ENCODE data around the gene MRFAP1L1. TPM values are rescaled to one million over a fixed set of nuclear protein-coding genes. Genes with fewer than 3 reads are reported as not detected.

Gene MRFAP1L1
- total and polyA plus RNA-seq, 9 of the 15 experiments (the other 6 are each of a cell fraction or from before 2014, with no cell fraction given): 37.6 to 111 (median 83.8) TPM

DNA sequence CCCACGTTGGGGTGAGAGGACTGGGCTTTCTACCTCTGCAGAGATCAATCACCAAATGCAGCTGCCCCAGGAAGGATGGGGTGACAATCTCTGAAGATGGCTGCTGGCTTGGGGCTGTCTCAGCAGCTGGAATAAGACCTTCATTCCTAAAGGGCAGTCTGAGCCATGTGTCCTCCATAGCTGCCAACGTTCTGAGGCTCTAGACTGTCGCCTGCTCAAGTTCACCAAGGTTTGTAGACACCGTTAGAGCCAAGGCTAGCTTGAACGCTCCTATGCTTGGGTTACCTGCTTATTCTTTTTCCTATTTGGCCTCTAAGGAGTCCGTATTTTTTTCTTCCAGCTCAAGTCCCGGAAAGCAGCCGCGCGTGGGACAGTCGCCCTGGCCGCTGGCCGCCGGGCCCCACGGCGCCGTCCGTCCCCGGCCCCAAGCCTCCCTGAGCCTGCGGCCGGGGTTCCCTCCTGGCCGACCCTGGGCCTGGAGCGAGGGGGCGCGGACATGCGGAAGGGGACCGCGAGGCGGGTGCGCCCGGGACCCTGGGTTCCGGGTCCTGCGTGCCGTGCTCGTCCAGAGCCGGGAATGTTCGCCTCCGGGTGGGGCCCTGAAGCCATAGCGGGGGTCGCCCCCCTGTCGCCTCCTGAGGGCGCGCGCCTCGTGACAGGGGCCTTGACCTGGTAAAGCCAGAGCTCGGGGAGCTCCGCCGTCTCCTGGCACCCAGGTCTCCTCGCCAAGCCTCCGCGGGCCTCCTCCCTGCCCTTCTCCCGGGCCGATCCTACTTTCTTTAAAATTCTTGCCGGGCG, 45.9 kb downstream of the MRFAP1L1 start:
- in situ Hi-C loops (cut with MboI): no loop called here
- CTCF ChIA-PET (ENCODE audit: low intra/inter-chr PET ratio): no interaction called here
- no peaks in the 10 kb centered on the region for H4K20me1 ChIP-seq (replicated peaks; ENCODE audit: control insufficient read depth, insufficient read depth, low read length)

More for the DNA sequence above, 45.9 kb downstream of the MRFAP1L1 start:
- Histone ChIP-seq H3K36me3 (ENCODE audit: control insufficient read depth, insufficient read depth, low read length) (no peaks in the 10 kb centered on the region), H3K9me3 (replicated peaks; ENCODE audit: control insufficient read depth, insufficient read depth, low read depth, low read length) (0 out of 2 replicates have a peak, but pooled peaks cover 3% of the 10 kb centered on the region), H3K27ac (ENCODE audit: extremely low read depth, low read depth, low read length) (no peak overlapping the region), H2AFZ (ENCODE audit: low read depth, low read length) (no peak overlapping the region; the same call in 1 of the 2 replicates), H3K27me3 (ENCODE audit: control insufficient read depth in 2 of 2, insufficient read depth in 2 of 2, low read length in 2 of 2) (0 out of 5 replicates have a peak, but pooled peaks cover 3 to 5% of the 10 kb centered on the region in 2 experiments), H3K4me2 (ENCODE audit: insufficient read depth, low read length) (no peak overlapping the region), H3K4me3 (no peak overlapping the region), H3K4me1 (replicated peaks in 1 of 2; ENCODE audit: control insufficient read depth in 2 of 2, insufficient read depth in 2 of 2, low read length in 2 of 2) (peaks cover 0 to 15% of the 10 kb centered on the region in 2 experiments; a peak in 3 of 5 replicates), H3K79me2 (ENCODE audit: control insufficient read depth, insufficient read depth, low read length) (no peaks in the 10 kb centered on the region), H3K9me1 (ENCODE audit: control insufficient read depth, insufficient read depth, low read length) (no peaks in the 10 kb centered on the region), H3K9ac (ENCODE audit: insufficient read depth in 1 of 2, low read depth in 2 of 2, low read length in 2 of 2) (no peak overlapping the region)
- TF ChIP-seq MCM7 (IDR thresholded peaks at IDR 0.05) (no peak), FOXJ2 (tag; IDR thresholded peaks at IDR 0.05) (no peak), HOXB6 (CRISPR knock-in tag; IDR thresholded peaks at IDR 0.05; ENCODE audit: borderline replicate concordance) (no peak), NR3C1 (CRISPR knock-in tag; IDR thresholded peaks at IDR 0.05) (no peak), TEAD1 (CRISPR knock-in tag; IDR thresholded peaks at IDR 0.05) (no peak), HMGXB4 (CRISPR knock-in tag; IDR thresholded peaks at IDR 0.05) (no peak), MIER1 (IDR thresholded peaks at IDR 0.05; ENCODE audit: low read depth) (no peak), BHLHE40 (IDR thresholded peaks at IDR 0.05; ENCODE audit: low read length) (no peak), PHB (CRISPR knock-in tag; IDR thresholded peaks at IDR 0.05) (no peak), ELF2 (CRISPR knock-in tag; IDR thresholded peaks at IDR 0.05) (no peak), SREBF1 (IDR thresholded peaks at IDR 0.05; ENCODE audit: borderline replicate concordance, low read depth, low read length) (no peak), NR0B1 (IDR thresholded peaks at IDR 0.05; ENCODE audit: partially characterized antibody) (no peak)
- TF ChIP-seq, protein P1, sequence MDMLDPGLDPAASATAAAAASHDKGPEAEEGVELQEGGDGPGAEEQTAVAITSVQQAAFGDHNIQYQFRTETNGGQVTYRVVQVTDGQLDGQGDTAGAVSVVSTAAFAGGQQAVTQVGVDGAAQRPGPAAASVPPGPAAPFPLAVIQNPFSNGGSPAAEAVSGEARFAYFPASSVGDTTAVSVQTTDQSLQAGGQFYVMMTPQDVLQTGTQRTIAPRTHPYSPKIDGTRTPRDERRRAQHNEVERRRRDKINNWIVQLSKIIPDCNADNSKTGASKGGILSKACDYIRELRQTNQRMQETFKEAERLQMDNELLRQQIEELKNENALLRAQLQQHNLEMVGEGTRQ (CRISPR knock-in tag; IDR thresholded peaks at IDR 0.05): no peak
- TF ChIP-seq, protein P2, sequence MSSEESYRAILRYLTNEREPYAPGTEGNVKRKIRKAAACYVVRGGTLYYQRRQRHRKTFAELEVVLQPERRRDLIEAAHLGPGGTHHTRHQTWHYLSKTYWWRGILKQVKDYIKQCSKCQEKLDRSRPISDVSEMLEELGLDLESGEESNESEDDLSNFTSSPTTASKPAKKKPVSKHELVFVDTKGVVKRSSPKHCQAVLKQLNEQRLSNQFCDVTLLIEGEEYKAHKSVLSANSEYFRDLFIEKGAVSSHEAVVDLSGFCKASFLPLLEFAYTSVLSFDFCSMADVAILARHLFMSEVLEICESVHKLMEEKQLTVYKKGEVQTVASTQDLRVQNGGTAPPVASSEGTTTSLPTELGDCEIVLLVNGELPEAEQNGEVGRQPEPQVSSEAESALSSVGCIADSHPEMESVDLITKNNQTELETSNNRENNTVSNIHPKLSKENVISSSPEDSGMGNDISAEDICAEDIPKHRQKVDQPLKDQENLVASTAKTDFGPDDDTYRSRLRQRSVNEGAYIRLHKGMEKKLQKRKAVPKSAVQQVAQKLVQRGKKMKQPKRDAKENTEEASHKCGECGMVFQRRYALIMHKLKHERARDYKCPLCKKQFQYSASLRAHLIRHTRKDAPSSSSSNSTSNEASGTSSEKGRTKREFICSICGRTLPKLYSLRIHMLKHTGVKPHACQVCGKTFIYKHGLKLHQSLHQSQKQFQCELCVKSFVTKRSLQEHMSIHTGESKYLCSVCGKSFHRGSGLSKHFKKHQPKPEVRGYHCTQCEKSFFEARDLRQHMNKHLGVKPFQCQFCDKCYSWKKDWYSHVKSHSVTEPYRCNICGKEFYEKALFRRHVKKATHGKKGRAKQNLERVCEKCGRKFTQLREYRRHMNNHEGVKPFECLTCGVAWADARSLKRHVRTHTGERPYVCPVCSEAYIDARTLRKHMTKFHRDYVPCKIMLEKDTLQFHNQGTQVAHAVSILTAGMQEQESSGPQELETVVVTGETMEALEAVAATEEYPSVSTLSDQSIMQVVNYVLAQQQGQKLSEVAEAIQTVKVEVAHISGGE (CRISPR knock-in tag; IDR thresholded peaks at IDR 0.05): no peak
- FAIRE-seq (no peak), DNase-seq (ENCODE audit: extremely low read depth in 1 of 4, low spot score in 3 of 4) (no peak), ATAC-seq (no peak)
- BruUV-seq (replicated peaks): no TSS peak
- intact Hi-C loops (cut with micrococcal nuclease): no loop called here
- WGBS (ENCODE audit: insufficient coverage, low coverage, missing lambda C conversion rate): 65% methylated on average over 29 of the region's 55 CpGs
- POLR2A ChIA-PET: interaction anchor here (0.6 to 4.4 kb wide), 3 partner anchors 9 to 25 kb away, joined by 3 to 40 read pairs (median 4); a partner anchor contains a TSS
